AG10803 (cell line): Measurements from ENCODE around the gene SIN3B.

Experiments
- DNase-seq: peaks from one replicate; pipeline ENCODE4 v3.0.0; 2010; ENCODE audit warnings: low read depth
- H3K4me3 ChIP-seq: 2 replicates; pipeline ENCODE4 v1.5.1; 2011; ENCODE audit warnings: mild to moderate bottlenecking, low read length, control low read depth
- TF ChIP-seq, protein P1 (sequence below): conservative IDR thresholded peaks from 2 replicates; pipeline ENCODE4 v1.5.1; 2011; ENCODE audit warnings: mild to moderate bottlenecking, low read length, control low read depth, inconsistent platforms

Gene SIN3B

DNA sequence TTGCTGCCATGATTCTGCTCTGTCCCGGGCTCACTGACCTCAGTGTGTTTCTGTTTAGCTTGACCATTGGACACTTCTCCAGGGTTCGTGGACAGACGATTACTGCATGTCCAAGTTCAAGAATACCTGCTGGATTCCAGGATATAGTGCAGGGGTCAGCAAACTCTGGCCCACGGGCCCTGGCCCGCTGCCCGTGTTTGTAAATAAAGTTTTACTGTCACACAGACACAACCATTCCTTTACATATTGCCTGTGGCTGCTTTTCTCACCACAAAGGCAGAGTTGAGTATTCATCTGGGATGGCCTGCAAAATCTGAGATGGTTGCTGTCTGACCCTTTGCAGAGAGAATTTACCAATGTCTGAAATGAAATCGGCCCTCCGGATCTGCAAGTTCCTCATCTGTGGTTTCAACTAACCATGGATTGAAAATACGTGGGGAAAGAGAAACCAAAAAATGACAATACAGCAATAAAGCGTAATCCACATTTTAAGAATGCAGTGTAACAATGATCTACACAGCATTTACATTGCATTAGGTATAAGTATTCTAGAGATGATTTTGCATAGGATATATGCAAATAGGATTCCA is 33.7 kb downstream of the SIN3B start:
- no peak for DNase-seq
- H3K4me3 ChIP-seq, result no peak overlapping the region
- TF ChIP-seq, protein P1, sequence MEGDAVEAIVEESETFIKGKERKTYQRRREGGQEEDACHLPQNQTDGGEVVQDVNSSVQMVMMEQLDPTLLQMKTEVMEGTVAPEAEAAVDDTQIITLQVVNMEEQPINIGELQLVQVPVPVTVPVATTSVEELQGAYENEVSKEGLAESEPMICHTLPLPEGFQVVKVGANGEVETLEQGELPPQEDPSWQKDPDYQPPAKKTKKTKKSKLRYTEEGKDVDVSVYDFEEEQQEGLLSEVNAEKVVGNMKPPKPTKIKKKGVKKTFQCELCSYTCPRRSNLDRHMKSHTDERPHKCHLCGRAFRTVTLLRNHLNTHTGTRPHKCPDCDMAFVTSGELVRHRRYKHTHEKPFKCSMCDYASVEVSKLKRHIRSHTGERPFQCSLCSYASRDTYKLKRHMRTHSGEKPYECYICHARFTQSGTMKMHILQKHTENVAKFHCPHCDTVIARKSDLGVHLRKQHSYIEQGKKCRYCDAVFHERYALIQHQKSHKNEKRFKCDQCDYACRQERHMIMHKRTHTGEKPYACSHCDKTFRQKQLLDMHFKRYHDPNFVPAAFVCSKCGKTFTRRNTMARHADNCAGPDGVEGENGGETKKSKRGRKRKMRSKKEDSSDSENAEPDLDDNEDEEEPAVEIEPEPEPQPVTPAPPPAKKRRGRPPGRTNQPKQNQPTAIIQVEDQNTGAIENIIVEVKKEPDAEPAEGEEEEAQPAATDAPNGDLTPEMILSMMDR, result no peak

DNA sequence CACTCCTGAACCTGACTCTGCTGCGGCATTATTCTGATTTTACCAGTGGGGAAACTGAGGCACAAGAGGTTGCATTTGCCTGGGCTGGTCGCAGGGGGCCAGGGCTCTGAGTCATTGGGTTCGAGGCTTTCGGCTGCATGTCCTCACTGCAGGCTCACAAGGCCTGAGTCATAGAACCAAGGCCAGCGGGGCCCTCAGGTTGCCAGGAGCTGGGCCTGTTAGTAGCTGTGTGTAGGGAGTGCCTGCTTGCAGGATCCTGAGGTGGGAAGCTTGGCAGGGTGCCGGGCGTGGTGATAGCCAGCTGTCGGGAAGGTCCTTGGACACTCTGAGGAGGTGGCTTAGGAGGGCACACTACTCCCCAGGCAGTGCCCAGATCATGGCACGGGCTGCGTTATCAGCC is 38.0 kb downstream of the SIN3B start:
- H3K4me3 ChIP-seq, result no peak overlapping the region
- TF ChIP-seq, protein P1, result no peak
- no peak for DNase-seq

DNA sequence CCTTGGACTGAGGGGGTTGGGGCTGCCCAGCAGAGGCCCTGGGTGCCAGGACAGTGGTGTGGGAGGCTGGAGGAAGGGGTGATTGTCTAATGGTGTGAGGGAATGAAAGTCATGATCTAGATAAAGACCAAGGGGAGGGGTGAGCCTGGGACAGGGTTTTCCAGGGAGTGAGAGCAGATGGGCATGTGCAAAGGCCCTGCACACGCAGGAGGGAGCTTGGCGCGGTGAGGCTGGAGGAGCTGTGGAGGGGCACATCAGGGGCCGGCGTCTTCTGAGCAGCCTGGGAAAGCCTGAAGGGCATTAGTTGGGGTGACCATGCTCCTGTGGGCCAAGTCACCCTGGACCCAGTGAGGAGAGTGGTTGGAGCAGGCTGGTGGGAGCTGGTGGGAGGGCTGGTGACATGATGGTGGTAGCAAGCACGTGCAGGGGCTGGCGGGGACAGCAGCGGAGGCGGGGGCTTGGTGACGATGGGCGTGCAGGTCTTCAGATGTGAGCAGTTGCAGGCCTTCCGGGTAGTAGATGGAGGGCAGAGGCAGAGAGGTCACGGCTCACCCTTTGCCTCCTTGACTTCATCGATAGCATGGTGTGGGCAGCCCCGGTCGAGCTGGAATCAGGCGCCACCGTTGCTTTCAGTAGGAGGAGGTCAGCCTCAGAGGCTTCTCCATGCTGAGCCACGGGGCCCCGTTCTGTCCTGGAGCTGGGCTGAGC is 39.4 kb downstream of the SIN3B start:
- no peak overlapping the region for H3K4me3 ChIP-seq
- TF ChIP-seq, protein P1, result no peak
- DNase-seq, result no peak

- no peak for DNase-seq
- TF ChIP-seq, protein P1, result no peak
- no peak overlapping the region for H3K4me3 ChIP-seq
Observed at GRCh38 chr19:16869331-16869972, 40.3 kb downstream of the SIN3B start.

DNA sequence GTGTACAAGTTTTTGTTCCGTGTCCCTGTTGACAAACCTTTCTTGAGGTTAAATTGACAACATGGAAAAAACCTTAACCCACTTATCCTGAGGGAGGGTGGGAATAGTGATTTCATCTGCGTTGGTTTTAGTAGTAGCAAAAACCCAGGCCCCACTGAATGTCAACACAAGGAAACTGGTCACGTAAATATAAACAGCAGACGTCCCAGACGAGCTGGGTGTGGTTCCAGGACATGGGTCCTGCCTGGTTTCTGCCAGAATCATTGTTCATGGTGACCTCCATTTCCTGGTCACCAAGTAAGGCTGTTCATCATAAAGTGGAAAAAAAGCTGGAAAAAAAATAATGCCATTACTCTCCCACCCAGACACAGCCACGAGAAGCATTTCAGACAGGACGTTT is 42.7 kb downstream of the SIN3B start:
- H3K4me3 ChIP-seq, result no peak overlapping the region
- TF ChIP-seq, protein P1, result no peak
- DNase-seq, result no peak

DNA sequence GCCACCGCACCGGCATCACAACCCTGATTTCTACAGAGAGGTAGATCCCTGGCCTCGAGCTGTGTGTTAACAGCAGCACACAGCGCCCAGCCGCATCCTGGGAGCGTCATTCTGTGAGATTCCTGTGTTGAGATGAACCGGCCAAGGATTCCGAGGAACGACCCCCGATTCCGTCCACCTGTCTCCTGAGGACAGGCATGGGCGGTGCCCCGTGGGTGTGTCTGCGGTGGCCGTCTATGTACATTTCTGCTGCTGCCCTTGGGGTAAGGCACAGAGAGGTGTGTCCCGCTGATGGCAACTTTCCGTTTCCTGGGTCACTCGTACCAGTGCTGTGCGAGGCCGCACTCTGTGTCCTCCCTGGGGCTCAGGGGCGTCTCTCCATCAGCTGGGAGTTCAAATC is 43.5 kb downstream of the SIN3B start:
- TF ChIP-seq, protein P1, result no peak
- no peak for DNase-seq

DNA sequence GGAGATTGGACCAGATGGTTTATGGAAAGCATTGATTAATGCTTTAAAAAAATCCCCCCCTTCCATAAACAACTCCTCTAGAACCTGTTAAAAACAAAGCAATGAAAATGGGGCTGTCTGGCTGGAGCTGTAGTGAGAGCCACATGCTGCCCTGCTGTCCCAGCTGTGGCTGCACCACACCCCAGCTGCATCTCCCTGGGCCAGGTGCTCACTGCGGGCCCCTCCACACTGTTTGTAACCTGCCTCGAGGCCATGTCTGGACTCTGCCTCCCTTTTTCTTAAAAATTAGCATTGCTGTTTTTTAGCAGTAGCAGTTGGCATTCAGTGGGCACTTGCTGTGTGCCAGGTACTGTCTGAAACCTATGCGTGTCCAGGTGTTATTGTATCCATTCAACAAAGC is 44.4 kb downstream of the SIN3B start:
- no peak for DNase-seq
- H3K4me3 ChIP-seq, result no peak overlapping the region
- TF ChIP-seq, protein P1, result no peak

More for the DNA sequence above, 43.5 kb downstream of the SIN3B start:
- no peak overlapping the region for H3K4me3 ChIP-seq
